Tibial nerve (tissue), 4 donors: ENCODE data around the gene GULP1. TPM values are rescaled to one million over a fixed set of nuclear protein-coding genes. Genes with fewer than 3 reads are reported as not detected.

ENCODE experiments used
- DNase-seq, 2 donors: peaks; one replicate each; pipeline ENCODE4 v3.0.0-alpha.2; 2019; ENCODE audit warnings: low spot score in 2 of 2
- H3K27ac ChIP-seq, 4 donors: fragments of 200-600 bp; sonication (generic) in 3 of 4; one replicate each; pipeline ENCODE4 v1.5.1; 2017 to 2019; ENCODE audit warnings: mild to moderate bottlenecking in 1 of 4
- H3K27me3 ChIP-seq, 2 donors: fragments of 200-600 bp; sonication (generic) in 1 of 2; one replicate each; pipeline versions ENCODE4 v1.5.1 to v1.6.0; 2017 to 2019
- H3K36me3 ChIP-seq, 3 donors: fragments of 200-600 bp; sonication (generic); one replicate each; pipeline ENCODE4 v1.5.1; 2018 to 2019
- H3K4me1 ChIP-seq, 4 donors: fragments of 200-600 bp; sonication (generic) in 3 of 4; one replicate each; pipeline ENCODE4 v1.5.1; 2017 to 2019
- H3K4me3 ChIP-seq, 4 donors: fragments of 200-600 bp; sonication (generic) in 3 of 4; one replicate each; pipeline ENCODE4 v1.5.1; 2017 to 2019; ENCODE audit warnings: mild to moderate bottlenecking in 1 of 4, moderate library complexity in 1 of 4
- H3K9me3 ChIP-seq, 4 donors: fragments of 200-600 bp; sonication (generic) in 3 of 4; one replicate each; pipeline ENCODE4 v1.5.1; 2017 to 2019
- EP300 ChIP-seq, 2 donors: sonication (generic); formaldehyde crosslinking; IDR thresholded peaks; one replicate each; pipeline ENCODE4 v1.6.1; 2017; ENCODE audit warnings: antibody characterized with exemption in 2 of 2, mild to moderate bottlenecking in 1 of 2
- POLR2A ChIP-seq, 2 donors: fragments of 450-650 bp; IDR thresholded peaks; one replicate each; pipeline ENCODE4 v1.6.1; 2017; ENCODE audit warnings: antibody characterized with exemption in 2 of 2, mild to moderate bottlenecking in 2 of 2, moderate library complexity in 2 of 2
- WGBS, 2 donors: methylation state at CpG; one replicate each; pipeline ENCODE4 v1.1.5; 2018; 5-methylcytosine and 5-hydroxymethylcytosine counted together
- total RNA-seq, 4 donors: library from RNA; depleted of rRNA; stranded (reverse); fragments of >200 nt; gene quantifications; one replicate each; pipeline ENCODE4 v1.1.0, GENCODE V29; 2016
- TF ChIP-seq, protein P1 (sequence below), 5 experiments: fragments of 200-600 bp in 3 of 5; fragments of 450-650 bp in 2 of 5; sonication (generic) in 3 of 5; IDR thresholded peaks; one replicate each; pipeline ENCODE4 v1.5.1; 2016 to 2019; ENCODE audit warnings: antibody characterized with exemption in 5 of 5, mild to moderate bottlenecking in 3 of 5, moderate library complexity in 2 of 5

The GULP1 gene
- total RNA-seq, 4 donors from 2014 or later: 63.4 to 89.2 (median 78.1) TPM

DNA sequence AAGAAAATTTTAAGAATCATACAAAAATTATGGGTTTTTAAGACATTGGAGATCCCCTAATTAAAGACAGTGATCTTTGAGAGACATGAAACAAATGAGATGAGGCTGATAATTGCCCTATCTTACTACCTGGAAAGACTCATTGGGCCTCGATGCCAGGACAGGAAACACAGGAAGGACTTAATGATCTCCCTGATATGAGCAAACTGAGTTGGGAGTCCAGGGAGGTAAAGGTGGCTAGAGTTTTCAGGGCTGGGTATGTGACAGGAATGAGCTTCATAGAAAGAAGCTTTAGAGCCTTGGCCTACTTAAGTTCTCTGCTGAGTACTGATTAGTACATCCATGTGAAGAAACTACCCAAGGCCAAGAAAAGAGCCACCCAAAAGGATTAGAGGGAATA, 40.6 kb upstream of the GULP1 start:
- Histone ChIP-seq H3K4me3 (no peak overlapping the region), H3K27ac (no peak overlapping the region), H3K27me3 (no peaks in the 10 kb centered on the region), H3K4me1 (no peaks in the 10 kb centered on the region), H3K36me3 (no peaks in the 10 kb centered on the region), H3K9me3 (no peaks in the 10 kb centered on the region)
- TF ChIP-seq POLR2A (IDR thresholded peaks at IDR 0.05) (no peak), EP300 (IDR thresholded peaks at IDR 0.05) (no peak)
- TF ChIP-seq, protein P1, sequence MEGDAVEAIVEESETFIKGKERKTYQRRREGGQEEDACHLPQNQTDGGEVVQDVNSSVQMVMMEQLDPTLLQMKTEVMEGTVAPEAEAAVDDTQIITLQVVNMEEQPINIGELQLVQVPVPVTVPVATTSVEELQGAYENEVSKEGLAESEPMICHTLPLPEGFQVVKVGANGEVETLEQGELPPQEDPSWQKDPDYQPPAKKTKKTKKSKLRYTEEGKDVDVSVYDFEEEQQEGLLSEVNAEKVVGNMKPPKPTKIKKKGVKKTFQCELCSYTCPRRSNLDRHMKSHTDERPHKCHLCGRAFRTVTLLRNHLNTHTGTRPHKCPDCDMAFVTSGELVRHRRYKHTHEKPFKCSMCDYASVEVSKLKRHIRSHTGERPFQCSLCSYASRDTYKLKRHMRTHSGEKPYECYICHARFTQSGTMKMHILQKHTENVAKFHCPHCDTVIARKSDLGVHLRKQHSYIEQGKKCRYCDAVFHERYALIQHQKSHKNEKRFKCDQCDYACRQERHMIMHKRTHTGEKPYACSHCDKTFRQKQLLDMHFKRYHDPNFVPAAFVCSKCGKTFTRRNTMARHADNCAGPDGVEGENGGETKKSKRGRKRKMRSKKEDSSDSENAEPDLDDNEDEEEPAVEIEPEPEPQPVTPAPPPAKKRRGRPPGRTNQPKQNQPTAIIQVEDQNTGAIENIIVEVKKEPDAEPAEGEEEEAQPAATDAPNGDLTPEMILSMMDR (IDR thresholded peaks at IDR 0.05): no peak
- DNase-seq: no peak
- 65 to 76% methylated on average over 1 of the region's 1 CpG for WGBS, 2 donors

DNA sequence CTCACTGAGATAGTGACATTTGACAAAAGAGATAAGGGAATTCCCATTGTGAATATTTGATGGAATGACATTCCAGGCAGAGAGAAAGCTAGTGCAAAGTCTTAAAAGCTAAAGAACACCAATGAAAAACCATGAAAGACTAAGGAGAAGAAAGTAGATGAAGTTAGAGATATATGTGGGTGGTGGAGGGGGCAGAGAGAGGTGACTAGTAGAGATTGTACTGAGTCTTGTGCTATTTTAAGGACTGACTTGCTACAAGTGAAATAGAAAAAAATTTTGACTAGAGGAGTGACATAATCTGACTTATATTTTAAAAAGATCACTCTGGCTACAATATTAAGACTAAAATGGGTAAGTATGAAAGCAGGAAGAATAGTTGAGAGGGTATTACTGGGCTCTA, 35.3 kb upstream of the GULP1 start:
- Histone ChIP-seq H3K36me3 (no peaks in the 10 kb centered on the region), H3K27me3 (no peaks in the 10 kb centered on the region), H3K4me1 (no peaks in the 10 kb centered on the region), H3K4me3 (no peak overlapping the region), H3K27ac (no peak overlapping the region), H3K9me3 (no peaks in the 10 kb centered on the region)
- TF ChIP-seq POLR2A (IDR thresholded peaks at IDR 0.05): no peak
- no peak for DNase-seq

DNA sequence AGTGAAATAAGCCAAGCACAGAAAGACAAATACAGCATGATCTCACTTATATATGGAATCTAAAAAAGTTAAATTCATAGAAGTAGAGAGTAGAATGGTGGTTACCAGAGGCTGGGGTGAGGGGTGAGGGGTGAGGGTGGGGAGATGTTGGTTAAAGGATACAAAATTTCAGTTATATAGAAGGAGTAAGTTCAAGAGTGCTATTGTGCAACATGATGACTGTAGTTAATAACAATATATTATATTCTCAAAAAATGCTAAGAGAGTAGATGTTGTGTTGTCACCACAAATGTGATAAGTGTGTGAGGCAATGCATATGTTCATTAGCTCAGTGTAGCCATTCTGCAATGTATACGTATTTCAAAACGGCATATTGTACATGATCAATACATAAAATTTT, 26.4 kb upstream of the GULP1 start:
- Histone ChIP-seq H3K36me3 (no peaks in the 10 kb centered on the region), H3K9me3 (peaks cover 0 to 2% (median 0%) of the 10 kb centered on the region in 4 donors), H3K4me1 (no peaks in the 10 kb centered on the region), H3K4me3 (no peak overlapping the region), H3K27me3 (no peaks in the 10 kb centered on the region), H3K27ac (no peak overlapping the region)
- TF ChIP-seq, protein P1 (IDR thresholded peaks at IDR 0.05): no peak
- TF ChIP-seq POLR2A (IDR thresholded peaks at IDR 0.05) (no peak), EP300 (IDR thresholded peaks at IDR 0.05) (no peak)
- DNase-seq: no peak
- 92 to 95% methylated on average over 2 of the region's 2 CpGs for WGBS, 2 donors

DNA sequence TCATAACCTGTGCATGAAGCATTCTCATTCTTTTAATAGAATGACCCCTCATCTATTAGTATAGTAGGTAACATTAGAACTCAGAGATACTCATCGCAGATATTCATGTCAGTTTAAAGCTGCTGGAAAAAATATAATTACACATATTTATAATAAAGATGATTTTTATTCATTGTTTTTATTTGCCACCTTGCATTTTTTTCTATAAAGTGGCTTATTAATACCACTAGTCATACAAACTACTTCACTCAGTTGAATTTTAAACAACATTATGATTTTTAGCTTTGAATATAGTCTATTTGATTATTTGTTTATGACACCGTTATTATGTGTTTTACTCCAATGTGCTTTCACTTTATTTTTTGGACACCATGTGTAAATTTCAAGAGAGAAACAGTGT, 23.9 kb upstream of the GULP1 start:
- no peak for DNase-seq
- 96 to 98% methylated on average over 2 of the region's 2 CpGs for WGBS, 2 donors
- peaks cover 0 to 3% (median 0%) of the 10 kb centered on the region in 4 donors for H3K9me3 ChIP-seq
- H3K27ac ChIP-seq: no peak overlapping the region
- no peaks in the 10 kb centered on the region for H3K4me1 ChIP-seq
- no peaks in the 10 kb centered on the region for H3K36me3 ChIP-seq
- no peak for TF ChIP-seq EP300 (IDR thresholded peaks at IDR 0.05)
- no peak overlapping the region for H3K4me3 ChIP-seq
- H3K27me3 ChIP-seq: no peaks in the 10 kb centered on the region

DNA sequence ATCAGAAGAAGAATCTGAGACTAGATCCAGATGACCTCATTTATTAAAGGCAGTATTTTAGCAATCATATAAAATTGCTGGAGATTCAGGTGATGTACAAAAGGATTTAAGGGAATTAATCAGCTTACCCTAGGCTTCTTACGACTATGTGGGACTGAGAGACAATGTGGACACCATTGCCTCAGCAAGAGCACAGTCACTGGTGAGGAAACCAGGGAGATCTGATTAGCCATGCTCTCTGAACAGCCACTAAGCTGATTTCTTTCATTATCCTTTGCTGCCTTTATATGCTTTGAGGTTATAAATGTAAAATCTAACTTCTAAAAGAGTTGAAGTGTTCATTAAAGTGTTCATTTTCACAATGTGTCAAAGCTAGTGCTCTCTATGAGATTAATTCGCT, 22.7 kb upstream of the GULP1 start:
- TF ChIP-seq POLR2A (IDR thresholded peaks at IDR 0.05) (no peak), EP300 (IDR thresholded peaks at IDR 0.05) (no peak)
- TF ChIP-seq, protein P1 (IDR thresholded peaks at IDR 0.05): no peak
- DNase-seq: no peak
- H3K27me3 ChIP-seq: no peaks in the 10 kb centered on the region
- H3K4me3 ChIP-seq: no peak overlapping the region
- H3K36me3 ChIP-seq: no peaks in the 10 kb centered on the region
- H3K4me1 ChIP-seq: no peaks in the 10 kb centered on the region
- WGBS, 2 donors: 83 to 89% methylated on average over 2 of the region's 2 CpGs
- no peak overlapping the region for H3K27ac ChIP-seq
- H3K9me3 ChIP-seq: peaks cover 0 to 3% (median 0%) of the 10 kb centered on the region in 4 donors

DNA sequence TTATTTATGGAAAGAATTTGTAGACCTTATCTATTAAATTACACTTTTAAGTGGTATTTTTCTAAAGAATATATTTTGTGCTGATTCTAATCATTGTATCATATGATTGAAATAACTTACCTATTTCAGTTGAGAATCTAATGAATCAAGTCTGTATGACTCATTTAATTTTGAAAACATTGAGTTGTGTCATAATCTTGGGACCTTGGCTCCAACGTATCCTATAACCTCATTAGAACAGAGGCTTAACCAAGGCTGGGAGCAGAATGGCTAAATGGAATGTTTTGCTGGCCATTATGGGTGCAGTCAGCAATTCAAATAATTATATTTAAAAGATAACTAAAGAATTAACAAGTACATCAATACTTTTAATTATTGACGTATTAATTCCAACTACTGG, 19.6 kb upstream of the GULP1 start:
- Histone ChIP-seq H3K27me3 (no peaks in the 10 kb centered on the region), H3K4me3 (no peak overlapping the region), H3K27ac (no peak overlapping the region), H3K4me1 (no peaks in the 10 kb centered on the region), H3K36me3 (no peaks in the 10 kb centered on the region), H3K9me3 (peaks cover 0 to 3% (median 0%) of the 10 kb centered on the region in 4 donors)
- no peak for DNase-seq
- TF ChIP-seq POLR2A (IDR thresholded peaks at IDR 0.05) (no peak), EP300 (IDR thresholded peaks at IDR 0.05) (no peak)
- TF ChIP-seq, protein P1 (IDR thresholded peaks at IDR 0.05): no peak
- 84 to 87% methylated on average over 2 of the region's 2 CpGs for WGBS, 2 donors
